ENCODE data around the gene ARFGAP1.
"Not testable (repeated sequence)": the region's sequence is repeated elsewhere in the genome, so short reads cannot be mapped to it uniquely, and the experiment has no call there.

ARFGAP1 gene

DNA sequence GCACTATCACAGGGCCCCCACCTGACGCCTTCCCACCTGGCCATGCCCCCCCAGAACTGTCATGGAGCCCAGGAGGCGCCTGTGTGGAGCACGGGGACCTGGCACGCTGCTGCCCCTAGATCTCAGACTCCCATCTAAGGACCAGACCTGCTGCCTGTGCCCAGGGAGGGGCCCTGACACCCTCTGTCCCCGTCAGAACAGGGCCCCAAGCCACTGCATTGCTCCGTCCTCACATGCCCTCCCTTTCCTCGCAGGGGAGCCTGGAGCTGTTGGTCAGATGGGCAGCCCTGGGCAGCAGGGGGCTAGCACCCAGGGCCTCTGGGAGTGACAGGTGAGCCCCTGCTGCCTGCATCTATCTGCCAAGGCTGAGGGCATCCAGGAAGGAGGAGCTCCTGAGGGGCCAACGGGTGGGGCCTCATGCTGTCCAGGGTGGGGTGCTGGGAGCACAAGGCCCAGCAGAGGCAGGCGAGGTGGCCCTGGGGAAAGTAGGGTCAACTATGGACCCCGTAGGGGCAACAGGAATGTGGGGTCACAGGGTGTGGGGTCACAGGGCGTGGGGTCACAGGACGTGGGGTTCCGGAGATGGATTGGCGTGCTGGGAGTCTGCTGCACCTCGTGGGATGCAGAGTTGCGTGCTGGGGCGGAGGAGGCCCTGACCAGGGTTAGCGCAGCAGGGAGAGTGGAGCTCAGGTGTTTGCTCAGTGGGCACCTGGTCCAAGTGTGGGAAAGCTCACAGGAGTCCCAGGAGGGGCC, 56.9 kb downstream of the ARFGAP1 start:
- FAIRE-seq (no peak), DNase-seq (ENCODE audit: insufficient read length, low spot score) (no peak)

DNA sequence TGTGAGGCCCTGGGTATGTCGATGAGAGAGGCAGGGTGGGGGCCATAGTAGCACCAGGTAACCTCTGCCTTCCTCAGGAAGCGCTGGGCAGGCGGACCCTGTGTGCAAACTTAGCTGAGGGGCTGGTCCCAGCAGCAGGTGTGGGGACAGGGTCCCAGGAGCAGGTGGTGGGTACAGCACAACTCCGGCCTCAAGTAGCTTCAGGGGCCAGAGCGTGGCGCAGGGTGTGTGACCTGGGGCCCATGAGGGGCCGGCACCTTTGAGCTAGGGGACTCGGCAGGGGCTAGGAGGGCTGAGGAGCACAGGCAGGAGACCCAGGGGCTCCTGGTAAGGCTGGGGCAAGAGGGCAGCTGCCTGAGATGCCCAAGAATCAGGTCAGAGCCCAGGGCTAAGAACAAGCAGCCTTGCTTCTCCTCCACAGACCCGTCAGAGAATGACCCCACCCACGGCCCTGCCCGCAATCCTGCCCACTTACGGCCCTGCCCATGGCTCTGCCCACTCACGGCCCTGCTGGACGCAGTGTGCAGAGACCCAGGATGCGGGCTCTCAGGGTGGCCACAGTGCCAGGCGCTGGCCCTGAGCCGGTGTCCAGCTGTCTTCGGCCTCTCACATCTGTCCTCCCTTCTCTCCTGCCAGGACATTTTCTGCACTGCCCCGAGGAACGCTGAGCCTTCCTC, 57.6 kb downstream of the ARFGAP1 start:
- FAIRE-seq (no peak), DNase-seq (ENCODE audit: insufficient read length, low spot score) (no peak)

DNA sequence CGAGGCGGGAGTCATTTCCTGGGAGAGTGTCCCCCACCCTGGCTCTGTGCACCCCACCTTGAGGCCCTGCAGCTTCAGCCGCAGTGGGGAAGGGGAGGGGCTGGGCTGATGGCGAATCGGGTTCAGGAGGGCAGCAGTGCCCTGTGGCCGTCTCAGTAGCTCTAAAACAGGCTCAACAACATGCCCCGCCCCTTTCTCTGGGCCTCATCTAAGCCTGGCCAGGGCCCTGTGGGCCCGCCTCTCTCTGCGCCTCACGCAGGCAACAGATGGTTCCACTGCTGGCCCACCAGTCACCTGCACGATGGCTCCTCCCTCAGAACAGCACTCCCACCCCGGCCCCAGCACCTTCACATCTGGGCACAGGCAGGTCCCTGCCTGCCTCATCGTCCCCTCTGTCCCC, 58.3 kb downstream of the ARFGAP1 start:
- DNase-seq (ENCODE audit: insufficient read length, low spot score) (no peak), FAIRE-seq (no peak)

DNA sequence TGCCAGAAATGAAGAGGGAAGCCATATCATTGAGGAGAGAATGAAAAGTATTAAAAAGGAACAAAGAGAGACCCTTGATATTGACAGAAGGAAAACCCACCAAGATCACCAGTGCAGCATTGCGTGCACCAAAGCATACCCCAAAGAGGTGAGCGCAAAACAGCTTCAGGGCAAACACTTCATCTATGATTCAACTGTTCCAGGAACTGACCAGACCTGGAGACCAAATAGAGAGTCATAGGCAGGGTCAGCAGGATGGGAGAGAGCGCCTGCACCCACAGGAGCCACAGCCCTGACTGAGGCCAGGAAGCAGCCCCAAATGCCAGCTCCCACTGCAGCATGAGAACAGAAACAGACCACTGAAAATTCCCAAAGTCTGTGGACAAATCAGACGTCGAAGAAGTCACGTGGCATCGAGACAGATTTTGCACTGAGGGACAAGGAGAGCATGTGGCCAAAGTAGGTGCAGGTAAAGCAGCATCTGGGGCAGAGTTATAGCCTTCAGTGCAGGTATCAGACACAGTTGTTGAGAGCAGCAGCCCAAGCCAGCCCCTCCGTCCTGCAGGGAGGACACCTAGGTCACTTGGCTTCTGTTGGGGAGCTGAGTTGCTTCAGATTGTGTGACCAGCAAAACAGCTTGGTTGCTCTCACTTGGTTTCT, 59.3 kb downstream of the ARFGAP1 start:
- FAIRE-seq (peak; percentile 52), DNase-seq (ENCODE audit: insufficient read length, low spot score) (no peak)

DNA sequence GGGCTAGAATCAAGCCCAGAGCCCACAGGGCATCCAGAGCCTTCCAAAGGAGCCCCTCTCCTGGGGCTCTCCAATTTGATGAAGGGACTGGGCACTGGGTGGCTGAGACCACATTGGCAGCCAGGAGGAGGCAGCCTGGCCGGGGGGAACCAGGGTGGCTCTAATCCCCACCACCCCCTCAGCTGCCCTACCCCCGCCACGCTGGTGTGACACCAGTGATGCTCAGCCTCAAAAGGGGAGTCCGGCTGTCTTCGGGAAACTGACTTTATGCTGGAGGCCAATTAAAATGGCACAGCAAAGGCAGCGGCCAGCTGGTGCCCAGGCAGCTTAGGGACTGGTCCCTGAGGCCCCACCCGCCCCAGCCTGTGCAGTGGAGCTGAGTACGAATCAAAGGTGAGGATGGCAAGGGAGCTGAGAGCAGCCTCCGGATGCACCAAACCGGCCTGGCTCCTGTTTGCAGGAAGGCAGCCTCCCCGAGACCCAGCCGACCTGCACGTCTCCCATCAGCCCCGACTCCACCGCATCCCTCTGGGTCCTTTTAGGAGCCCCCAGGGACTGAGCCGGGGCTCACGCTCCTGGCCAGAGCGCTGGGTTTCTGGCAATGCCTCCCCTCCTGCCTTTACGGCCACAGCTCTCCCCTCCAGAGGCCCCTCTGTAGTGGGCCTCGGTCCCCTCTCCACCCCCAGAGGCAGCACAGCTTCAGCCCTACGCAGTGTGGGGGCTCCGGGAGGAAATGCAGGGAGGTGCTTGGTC, 60.1 kb downstream of the ARFGAP1 start:
- FAIRE-seq (no peak), DNase-seq (ENCODE audit: insufficient read length, low spot score) (no peak)

DNA sequence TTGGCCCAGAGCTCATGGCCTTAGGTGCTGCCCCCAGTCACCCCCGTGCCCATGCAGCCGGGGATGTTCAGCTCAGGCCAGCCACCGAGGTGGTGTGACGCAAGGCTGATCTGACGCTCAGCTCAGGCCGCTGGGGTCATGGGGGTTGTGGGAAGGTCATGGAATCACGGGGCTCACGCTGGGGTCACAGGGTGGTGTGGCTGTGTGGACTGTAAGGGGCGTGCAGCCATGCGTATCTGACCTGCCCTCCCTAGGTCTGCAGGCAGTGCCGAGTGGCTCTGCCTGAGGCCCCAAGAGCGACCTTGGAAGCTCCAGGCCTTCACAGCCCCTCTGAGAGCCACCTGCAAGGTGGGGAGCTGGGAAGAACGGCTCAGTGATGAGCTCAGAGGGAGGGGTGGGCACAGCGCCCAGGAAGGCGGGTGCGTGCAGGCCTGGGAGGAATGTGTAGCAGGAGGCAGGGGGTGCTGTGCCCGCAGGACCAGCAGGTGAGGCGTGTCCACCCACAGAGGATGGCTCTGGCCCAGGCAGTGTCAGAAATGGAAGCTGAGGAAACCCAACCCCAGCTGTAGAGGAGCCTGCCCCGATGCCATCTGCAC, 60.7 kb downstream of the ARFGAP1 start:
- FAIRE-seq (peak; percentile 31), DNase-seq (ENCODE audit: insufficient read length, low spot score) (no peak)

DNA sequence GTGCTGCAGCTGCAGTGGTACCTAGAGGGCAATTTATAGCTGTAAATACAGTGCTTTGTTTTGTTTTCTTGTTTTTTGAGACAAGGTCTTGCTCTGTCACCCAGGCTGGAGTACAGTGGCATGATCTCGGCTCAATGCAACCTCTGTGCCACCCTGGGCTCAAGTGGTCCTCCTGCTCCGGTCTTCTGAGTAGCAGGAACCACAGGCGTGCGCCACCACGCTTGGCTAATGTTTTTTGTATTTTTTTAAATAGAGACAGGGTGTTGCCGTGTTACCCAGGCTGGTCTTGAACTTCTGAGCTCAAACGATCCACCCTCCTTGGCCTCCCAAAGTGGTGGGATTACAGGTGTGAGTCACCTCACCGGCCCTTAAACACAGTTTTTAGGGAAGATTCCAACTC, 61.7 kb downstream of the ARFGAP1 start:
- FAIRE-seq: no peak
- no peak for DNase-seq (ENCODE audit: insufficient read length, low spot score)

DNA sequence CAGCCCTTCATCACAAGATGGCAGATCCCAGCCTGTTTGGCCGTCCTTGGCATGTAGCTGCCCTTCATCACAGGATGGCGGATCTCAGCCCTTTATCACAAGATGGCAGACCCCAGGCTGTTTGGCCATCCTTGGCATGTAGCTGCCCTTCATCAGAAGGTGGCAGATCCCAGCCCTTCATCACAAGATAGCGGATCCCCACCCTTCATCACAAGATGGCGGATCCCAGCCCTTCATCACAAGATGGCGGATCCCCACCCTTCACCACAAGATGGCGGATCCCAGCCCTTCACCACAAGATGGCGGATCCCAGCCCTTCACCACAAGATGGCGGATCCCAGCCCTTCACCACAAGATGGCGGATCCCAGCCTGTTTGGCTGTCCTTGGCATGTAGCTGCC, 62.4 kb downstream of the ARFGAP1 start:
- peak; percentile 72 for FAIRE-seq
- not testable (repeated sequence) for DNase-seq (ENCODE audit: insufficient read length, low spot score)

DNA sequence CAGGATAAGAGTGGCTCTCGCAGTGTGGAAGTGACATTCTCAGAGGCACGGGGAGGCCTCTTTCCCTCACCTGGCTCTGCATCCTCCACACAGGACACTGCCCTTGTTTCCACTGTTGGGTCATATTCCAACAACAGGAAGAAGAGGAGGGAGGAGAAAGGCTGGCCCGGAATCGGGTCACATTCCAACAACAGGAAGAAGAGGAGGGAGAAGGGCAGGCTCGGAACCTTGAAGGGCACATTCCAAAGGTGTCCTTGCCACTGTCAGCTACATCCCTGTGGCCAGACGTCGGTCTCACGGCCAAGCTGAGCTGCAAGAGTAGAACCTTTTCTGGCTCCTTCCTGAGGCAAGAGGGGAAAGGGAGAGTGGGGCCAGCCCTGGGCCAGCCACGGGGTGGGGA, 63.1 kb downstream of the ARFGAP1 start:
- FAIRE-seq: peak; percentile 80

DNA sequence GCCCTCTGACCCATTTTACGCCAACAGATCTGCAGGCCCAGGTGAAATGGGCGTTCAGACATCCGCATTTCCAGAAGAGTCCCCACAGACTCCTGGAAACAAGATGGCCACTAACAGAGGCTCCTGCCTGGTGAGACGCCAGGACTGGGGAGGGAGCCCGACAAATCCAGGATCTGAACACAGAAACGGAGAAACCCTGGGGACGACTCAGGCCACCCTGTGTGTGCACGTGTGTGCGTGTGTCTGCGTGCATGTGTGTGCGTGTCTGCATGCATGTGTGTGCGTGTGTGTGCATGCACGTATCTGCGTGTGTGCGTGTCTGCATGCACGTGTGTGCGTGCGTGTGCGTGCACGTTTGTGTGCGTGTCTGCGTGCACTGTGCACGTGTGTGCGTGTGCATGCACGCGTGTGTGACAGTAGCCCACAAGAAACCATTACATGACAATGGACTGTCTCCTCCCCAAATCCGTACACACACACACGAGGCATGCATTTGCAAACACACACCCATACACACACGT, 63.7 kb downstream of the ARFGAP1 start:
- no peak for DNase-seq (ENCODE audit: insufficient read length, low spot score)
- FAIRE-seq: peak; percentile 100

More for the DNA sequence above, 63.1 kb downstream of the ARFGAP1 start:
- DNase-seq (ENCODE audit: insufficient read length, low spot score): no peak

DNA sequence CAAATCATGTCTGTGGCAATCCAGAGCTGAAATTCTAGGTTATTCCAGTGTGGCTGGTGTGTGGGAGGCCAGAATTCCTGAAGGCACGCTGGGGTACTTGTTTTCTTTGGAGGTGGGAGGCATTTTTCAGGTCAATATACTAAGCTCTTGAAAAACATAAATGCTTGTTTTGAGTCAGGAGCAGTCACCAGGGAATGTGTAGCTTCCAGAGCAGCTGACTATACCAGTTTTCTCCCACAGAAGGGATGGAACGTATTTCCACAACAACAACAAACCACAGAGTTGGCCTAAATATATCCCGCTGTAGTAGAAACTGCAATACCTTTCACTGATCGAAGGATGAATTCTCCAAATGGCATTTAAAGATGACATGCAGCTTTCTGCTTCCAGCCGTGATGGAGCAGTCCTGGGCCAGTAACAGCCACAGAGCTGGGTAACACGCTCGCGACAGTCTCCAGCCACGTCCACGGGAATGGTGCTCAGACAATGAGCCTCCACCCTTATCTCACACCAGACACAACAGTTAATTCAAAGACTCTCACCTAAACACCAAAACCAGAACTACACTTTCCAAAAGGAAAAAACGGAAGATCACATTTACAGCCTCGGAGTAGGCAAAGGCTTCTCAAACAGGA, 65.3 kb downstream of the ARFGAP1 start:
- DNase-seq (ENCODE audit: insufficient read length, low spot score) (no peak), FAIRE-seq (peak; percentile 55)
